Epidermal melanocyte (primary cell): ENCODE results near the gene KCNN4.
"Not testable (repeated sequence)": the region's sequence is repeated elsewhere in the genome, so short reads cannot be mapped to it uniquely, and the experiment has no call there.

ENCODE experiments used
- DNase-seq: peaks from one replicate; pipeline ENCODE4 v3.0.0; 2011; ENCODE audit warnings: low spot score; ENCODE audit not compliant: insufficient read length

The KCNN4 gene

DNA sequence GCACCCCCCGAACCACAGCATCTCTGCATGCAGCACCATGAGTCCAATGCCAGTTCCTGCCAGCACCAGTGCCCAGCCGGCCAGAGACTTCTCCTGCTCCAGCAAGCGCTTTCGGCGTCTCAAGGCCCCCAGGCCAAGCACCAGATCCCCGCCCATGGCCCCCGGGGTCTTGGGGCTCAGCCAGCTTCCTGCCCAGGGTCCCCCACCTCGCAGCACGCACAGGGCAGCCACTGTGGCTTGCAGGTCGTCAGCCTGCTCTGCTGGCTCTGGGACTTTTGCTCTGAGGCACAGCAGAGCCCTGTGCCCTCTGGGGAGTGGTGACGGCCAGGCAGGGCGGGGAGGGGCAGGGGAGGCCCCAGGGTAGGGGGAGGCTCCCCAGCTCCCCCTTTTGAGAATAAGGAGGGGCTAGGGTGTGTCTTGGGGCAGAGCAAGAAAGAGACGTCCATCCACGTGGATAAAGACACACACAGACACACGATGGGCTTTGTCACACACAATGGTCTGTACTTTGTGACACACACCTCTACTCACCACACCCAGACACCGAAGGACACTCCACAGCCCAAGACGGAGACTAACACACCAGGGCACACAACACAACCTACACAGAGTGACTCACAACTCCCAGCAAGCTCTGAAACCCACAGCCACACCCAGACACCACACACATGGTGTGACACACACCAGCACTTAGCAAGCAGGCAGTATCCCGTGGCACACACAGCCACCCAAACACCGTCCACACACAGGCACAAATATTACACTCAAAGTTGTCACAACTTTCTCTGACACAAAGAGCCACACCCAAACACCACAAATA is at the start of gene KCNN4:
TSS of gene KCNN4 (minus strand) at position 268 of the 820 bp plus-strand sequence. CDS start at position 156, 112 bp downstream.
- no peak for DNase-seq

DNA sequence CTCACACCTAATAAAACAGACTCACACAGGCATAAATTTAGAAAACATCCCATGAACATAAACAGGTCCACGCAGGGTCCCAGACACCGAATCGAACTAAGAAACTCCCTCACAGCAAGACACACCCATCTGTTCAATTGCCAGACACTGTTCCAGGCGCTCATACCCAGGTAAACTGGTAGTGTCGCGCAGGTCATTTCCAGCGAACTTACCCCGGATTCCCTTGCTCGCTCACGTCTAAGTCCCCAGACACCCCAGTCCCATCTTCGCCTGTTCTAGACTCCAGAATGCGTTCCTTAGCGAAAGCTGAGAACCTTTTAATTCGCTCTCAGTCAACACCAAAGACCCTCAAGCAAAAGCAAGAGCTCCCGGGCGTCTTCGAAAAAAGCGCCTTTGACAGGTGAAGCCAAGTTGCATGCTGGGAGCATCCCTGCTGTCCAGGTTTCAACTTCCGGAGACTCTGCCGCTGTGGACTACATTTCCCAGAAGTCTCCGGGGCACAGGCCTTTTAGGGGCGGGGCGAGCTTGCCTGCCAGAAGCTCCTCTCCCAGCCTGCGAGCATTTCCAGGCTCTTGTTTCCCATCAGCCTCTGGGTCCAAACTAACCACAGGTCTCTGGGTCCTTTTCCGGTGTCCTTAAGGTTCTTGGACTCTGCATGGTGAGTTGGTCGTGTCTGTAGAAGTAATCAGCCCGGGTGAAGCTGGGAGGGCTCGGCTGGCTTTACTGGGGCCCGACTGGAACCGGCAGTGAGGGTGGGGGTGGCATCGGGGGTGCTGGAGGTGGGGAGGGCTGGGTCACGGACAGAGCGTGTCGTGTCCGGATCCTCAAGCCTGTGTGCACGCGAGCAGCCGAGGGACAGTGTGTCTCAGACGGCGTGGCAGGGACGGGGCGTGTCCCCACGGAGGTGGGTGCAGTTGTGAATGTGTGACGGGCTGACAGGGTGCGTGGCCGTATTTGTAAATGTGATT is 46.3 kb upstream of the KCNN4 start, which contains the start of gene ZNF283:
TSS of gene ZNF283 (plus strand) at position 535 of the 968 bp plus-strand sequence. CDS start 6,184 bp downstream, outside the sequence.
- DNase-seq: peak; percentile 77

DNA sequence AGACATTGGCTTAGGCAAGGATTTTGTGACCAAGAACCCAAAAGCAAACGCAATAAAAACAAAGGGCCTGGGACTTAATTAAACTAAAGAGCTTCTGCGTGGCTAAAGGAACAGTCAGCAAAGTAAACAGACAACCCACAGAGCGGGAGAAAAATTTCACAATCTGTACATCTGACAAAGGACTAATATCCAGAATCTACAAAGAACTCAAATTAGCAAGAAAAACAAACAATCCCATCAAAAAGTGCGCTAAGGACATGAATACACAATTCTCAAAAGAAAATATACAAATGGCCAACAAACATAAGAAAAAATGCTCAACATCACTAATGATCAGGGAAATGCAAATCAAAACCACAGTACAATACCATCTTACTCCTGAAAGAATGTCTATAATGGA is 43.8 kb upstream of the KCNN4 start:
- DNase-seq: not testable (repeated sequence)

DNA sequence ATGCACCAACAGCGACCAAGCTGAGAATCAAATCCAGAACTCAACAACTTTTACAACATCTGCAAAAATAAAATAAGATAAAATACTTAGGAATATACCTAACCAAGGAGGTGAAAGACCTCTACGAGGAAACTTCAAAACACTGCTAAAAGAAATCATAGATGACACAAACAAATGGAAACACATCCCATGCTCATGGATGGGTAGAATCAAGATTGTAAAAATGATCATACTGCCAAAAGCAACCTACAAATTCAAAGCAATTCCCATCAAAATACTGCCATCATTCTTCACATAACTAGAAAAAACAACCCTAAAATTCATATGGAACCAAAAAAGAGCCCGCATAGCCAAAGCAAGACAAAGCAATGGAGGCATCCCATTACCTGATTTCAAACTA is 43.1 kb upstream of the KCNN4 start:
- not testable (repeated sequence) for DNase-seq

DNA sequence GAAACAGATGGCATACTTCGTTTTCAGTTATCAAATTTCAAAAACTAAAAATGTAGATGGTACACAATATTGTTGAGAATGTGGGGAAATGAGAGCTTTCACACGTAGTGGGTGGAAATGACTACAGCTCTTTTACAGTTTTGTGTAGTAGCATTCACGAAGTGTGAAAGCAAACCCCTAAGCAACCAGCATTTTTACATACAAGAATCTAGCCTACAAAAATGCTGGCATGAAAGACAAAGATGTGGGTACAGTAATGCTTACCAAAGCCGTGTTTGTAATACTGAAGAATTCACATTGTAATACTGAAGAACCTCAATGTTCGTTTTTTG is 40.1 kb upstream of the KCNN4 start:
- no peak for DNase-seq

DNA sequence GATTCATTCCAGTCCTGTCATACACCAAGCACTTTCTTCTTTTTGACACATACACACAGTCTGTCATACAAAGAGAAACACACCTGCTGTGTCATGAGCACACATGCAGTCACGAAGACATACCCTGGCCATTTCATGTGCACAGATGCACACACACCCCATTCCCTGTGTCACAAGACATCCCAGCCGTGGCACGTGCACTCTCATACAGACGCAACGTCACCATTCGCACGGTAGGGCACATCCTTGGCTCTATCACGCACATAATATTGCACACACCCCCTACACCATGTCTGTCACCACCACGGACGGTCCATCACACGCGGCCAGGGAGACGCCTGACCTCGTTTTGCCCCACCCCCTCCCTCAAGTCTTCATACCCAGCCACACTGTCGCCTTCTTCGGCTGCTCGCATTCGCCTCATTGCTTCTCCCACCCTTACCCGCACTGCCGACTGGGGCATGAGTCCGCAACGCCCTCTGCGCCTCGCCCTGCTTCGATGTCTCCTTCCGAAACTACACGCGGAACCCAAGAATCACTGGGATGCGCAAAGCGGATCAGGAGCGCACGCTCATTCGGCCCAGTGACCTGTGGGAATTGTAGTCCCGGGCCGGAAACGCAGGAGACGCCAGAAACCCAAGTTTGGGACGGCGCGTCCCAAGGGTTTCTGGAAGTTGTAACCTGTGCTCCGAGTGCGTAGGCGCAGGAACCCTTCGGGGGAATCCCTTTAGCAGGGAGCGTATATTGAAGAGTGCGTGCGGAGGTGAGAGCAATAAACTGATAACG is 39.5 kb upstream of the KCNN4 start:
- peak; percentile 28 for DNase-seq

DNA sequence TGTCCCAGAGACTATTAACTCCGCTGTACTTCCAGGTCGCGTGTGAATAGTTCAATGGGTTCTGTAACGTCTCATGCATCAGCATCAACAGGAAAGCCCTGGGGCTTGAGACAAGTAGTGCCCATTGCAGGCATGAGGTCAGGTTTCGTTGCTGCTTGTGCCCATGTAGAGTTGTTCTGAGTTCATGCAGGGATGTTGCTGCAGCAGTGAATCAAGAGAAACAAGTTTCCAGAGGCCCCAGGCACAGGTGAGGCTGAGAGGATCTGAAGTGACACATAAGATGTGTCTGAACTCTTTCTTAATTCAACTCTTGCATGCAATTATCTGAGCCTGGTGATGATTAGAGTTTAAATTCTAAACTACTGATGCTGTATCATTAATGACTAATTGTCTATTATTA is 37.7 kb upstream of the KCNN4 start:
- no peak for DNase-seq

DNA sequence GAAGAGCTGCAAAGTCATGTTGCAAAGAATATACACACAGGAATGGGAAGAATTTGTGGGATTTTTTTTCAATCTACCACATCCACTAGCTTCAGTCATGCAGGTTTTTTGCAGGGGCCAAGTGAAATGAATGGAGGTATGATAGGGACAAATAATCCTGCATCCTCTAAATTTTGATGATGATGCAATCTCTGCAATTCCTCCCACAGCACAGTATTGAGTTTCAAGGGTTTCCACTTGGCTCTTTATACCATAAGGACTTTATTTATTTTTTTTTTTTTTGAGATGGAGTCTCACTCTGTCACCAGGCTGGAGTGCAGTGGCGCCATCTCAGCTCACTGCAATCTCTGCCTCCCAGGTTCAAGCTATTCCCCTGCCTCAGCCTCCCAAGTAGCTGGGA is 36.7 kb upstream of the KCNN4 start:
- not testable (repeated sequence) for DNase-seq

DNA sequence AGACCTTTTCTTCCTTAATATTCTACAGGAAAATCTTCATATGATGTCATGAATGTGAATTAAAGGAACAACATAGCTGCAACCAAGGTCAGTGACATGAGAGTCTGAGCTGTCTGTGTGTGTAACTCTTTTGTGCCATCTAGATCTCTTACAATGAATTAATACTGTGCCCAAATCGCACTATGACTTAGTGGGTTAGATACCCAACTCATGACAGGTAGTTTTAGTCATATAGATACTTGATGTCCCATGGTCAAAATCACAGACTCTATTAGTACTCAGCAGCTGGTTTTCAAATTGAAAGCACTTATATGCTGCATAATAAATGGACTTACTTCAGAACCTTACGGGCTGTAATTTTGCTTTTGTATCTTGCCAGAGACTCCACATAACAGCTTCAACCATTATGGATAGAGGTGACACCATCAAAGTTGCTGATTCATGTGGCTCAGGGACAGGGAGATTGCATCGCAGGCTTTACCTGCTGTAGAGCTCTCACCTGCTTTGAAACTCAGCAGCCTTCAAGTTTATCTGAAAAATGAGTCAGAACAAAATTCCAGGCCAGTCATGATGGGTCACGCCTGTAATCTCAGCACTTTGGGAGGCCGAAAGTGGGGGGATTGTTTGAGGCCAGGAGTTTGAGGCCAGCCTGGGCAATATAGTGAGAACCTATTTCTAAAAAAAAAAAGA is 34.0 kb upstream of the KCNN4 start:
- no peak for DNase-seq

DNA sequence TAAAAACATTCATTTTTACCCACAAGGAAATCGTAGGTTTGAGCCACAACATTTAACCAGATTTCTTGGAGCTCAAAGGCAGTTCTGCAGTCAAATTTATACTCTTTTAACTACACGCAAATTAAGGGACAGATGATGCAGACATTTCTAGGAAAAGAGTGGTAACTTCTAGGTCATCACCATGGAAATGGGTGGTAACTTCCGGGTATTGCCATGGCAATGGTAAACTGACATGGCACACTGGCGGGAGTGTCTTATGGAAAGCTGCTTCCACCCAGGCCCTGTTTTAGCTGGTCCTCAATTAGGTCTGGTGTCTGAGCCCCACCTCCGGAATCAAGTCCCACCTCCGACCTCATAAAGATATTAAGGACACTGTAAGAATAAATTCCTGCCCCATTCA is 31.9 kb upstream of the KCNN4 start:
- no peak for DNase-seq

DNA sequence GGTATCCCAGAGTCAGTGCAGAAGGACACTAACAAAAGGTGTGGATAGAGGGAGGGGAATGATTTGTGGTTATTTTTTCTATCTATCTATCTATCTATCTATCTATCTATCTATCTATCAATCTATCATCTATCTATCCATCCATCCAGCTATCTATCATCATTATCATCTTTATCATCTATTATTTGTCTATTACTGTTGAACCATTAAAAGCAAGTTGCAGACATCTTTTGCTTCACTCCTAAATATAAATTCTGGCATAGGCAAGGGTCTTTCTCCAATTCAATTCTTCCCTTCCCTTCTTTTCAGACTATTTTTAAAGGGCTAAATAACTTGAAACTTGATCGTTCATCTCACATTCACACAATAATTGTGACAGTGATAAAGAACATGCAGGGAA is 31.5 kb upstream of the KCNN4 start:
- no peak for DNase-seq

DNA sequence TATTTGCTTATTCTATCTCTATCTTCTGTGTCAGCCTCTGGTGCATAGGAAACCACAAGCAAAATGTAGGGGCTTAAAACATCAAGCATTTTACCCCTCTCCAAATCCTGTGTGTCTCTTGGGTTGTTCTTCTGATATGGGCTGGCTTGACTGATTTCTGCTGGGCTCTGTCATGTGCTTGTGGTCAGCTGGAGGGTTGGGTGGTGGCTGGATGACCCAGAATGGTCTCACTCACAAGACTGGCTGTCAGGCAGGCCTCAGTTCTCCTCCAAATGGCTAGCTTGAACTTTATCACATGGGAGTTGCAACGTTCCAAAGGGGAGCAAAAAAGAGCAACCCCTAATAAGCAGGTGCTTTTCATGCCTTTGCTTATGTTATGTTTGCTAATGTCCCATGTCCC is 31.1 kb upstream of the KCNN4 start:
- no peak for DNase-seq

DNA sequence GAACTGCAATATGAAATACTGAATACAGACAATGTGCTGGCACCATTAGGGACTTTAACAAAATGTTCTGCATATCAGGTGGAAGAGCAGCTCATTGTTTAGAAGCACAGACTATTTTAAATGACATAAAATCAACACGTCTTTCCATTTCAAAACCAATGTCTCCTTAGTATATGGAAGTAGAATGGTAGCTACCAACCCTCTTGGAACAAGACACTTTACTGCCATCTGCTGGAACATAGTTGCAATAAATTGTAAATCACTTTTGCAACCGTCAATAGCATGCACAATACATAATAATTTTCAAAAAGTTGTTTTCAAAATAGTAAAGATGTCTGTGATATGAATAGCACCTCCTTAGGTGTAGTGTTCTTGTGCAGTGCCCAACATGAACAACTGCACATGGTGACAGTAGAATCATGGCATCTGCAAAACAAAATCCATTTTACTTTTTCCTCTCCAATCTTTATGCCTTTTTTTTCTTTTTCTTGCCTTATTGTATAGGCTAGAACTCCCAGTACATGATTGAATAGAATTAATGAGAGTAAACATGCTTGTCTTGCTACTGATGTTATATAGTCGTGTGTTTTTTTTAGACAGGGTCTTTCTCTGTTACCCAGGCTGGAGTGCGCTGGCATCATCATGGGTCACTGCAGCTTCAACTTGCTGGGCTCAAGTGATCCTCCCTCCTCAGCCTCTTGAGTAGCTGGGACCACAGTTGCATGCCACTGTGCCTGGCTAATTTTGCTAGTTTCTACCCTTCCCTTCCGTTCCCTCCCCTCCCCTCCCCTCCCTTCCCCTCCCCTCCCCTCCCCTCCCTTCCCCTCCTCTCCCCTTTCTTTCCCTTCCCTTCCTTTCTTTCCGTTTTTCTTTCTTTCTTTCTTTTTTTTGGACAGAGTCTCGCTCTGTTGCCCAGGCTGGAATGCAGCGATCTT is 29.3 kb upstream of the KCNN4 start:
- DNase-seq: no peak

DNA sequence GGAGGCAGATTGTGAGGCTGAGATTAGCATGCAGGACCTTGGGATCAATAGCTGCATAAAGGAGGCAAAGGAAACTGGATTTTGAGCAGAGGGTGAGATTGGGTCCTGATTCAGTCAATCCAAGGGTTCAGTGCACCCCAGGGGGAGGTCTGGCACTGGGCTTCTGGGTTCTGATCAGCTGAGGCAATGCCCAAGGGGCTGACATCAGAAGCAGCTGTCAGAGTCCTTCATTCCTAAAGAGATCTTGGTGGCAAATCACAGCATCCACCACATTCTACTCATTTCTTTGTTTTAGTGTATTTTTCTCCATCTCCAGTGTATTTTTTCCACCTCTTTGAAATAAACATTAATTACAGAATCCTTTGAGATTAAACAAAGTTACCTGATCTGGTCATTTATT is 26.9 kb upstream of the KCNN4 start:
- no peak for DNase-seq

DNA sequence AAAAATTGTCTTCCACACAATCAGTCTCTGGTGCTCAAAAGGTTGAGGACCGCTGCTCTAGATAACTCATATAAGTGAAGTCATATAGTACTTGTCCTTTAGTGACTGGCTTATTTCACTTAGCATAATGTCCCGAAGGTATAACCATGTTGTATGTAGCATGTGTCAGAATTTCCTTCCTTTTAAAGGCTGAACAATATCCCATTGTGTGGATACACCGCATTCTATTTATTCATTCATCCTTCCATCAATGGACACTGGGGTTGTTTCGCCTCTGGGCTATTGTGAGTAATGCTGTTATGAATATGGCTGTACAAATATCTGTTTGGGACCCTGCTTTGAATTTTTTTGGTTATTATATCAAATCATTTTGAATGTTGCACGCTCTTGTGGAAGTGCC is 26.1 kb upstream of the KCNN4 start:
- DNase-seq: no peak

DNA sequence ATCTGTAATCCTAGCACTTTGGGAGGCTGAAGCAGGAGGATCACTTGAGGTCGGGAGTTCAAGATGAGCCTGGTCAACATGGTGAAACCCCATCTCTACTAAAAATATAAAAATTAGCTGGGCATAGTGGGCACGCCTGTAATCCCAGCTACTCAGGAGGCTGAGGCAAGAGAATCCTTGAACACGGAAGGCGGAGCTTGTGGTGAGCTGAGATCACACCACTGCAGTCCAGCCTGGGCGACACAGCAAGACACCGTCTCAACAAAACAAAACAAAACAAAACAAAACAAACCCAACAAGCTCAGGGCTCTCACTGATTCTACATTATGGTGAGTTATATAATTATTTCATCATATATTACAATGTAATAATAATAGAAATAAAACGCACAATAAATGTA is 25.6 kb upstream of the KCNN4 start:
- DNase-seq: not testable (repeated sequence)

DNA sequence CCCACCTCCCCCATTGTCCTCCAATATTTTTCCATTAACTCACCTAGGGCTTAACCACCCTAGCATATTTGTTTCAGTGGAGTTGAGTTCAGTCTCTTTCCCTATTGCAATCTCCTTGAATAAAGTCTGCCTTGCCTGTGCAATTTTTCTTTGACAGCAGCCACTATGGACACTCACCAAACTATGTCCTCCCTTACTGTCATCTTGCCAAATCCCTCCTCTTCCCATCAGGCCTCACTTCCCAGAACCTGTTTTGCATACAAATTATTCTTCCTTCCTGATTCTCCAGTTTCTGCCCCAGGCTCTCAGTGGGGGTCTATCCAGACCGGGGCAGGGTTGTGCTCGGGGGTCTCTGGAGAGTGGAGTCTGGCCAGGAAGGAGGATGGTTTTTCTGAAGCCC is 23.7 kb upstream of the KCNN4 start:
- DNase-seq: no peak

DNA sequence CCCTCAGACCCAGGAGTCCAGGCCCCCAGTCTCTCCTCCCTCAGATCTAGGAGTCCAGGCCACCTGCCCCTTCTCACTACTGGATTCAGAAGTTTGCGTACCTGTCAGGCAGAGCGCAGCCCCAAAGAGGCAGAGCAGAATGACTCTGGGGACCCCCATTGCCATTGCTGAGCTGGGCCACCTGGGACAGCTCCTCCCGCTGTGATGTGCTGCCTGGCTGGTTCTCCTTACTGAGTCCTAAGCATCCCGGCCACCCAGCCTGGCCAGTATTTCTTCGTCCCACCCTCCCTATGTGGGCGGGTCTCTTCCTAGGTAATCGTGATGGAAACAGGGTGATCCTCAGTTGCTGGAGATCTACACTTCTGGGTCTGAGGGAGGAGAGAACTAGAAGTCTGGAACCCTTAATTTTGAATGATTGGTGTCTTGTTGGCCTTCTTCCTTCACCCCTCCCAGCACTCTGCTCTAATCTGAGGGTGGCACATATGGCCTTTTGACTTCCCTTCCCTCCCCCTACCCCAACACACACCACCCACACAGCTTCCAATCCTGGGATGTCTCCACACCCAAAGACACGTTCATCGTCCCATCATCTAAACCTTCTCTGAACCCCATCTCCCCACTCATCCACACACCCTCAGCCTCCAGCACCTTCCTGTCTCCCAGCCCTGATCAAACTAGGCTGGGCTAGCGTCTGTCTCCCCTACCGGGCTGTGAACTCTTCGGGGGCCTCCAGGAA is 21.6 kb upstream of the KCNN4 start, which contains the start of gene LYPD5:
TSS of gene LYPD5 (minus strand) at position 232 of the 736 bp plus-strand sequence. CDS start at position 165, 67 bp downstream.
- DNase-seq: no peak
